Measurements from ENCODE around the gene NIT1. TPM values are rescaled to one million over a fixed set of nuclear protein-coding genes. Genes with fewer than 3 reads are reported as not detected.
A peak's percentile ranks its signal among the peaks of the same experiment; 100 is the strongest.

The NIT1 gene
- total and polyA plus RNA-seq, 9 of the 15 experiments (the other 6 are each of a cell fraction or from before 2014, with no cell fraction given) = 18.4 to 76.0 (median 33.7) TPM

DNA sequence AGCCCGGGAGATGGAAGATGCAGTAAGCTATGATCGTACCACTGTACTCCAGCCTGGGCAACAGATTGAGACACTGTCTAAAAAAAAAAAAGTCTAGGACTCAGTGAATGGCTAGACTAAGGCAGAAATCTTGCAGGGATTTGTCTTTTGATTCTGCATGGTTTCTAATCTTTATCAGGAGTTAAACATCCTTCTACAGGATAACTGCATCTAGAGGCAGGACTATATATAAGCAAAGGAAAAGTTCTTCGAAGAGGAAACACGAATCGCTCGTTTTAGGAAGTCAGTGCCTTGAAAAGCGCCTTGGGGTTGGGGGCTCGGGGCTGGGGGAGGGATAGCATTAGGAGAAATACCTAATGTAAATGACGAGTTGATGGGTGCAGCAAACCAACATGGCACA, 35.3 kb downstream of the NIT1 start:
- in situ Hi-C loops (cut with MboI) (no loop called here), intact Hi-C loops (cut with micrococcal nuclease) (no loop called here)
- Histone ChIP-seq H3K79me2 (ENCODE audit: control insufficient read depth, insufficient read depth, low read length) (peaks cover 20% of the 10 kb centered on the region), H3K9ac (ENCODE audit: insufficient read depth in 1 of 2, low read depth in 2 of 2, low read length in 2 of 2) (peak overlapping the region in 1 of 2 experiments; percentile 94; a peak in 2 of 4 replicates), H3K4me3 (peak overlapping the region; percentile 52), H3K27me3 (ENCODE audit: control insufficient read depth in 2 of 2, insufficient read depth in 2 of 2, low read length in 2 of 2) (no peaks in the 10 kb centered on the region), H4K20me1 (replicated peaks; ENCODE audit: control insufficient read depth, insufficient read depth, low read length) (no peaks in the 10 kb centered on the region), H3K4me1 (replicated peaks in 1 of 2; ENCODE audit: control insufficient read depth in 2 of 2, insufficient read depth in 2 of 2, low read length in 2 of 2) (peaks cover 6 to 14% of the 10 kb centered on the region in 2 experiments; a peak in 3 of 5 replicates), H3K27ac (ENCODE audit: extremely low read depth, low read depth, low read length) (peak overlapping the region; percentile 92; the same call in 2 of the 3 replicates), H3K9me3 (replicated peaks; ENCODE audit: control insufficient read depth, insufficient read depth, low read depth, low read length) (no peaks in the 10 kb centered on the region), H2AFZ (ENCODE audit: low read depth, low read length) (peak overlapping the region; percentile 93), H3K4me2 (ENCODE audit: insufficient read depth, low read length) (peak overlapping the region; percentile 37), H3K9me1 (ENCODE audit: control insufficient read depth, insufficient read depth, low read length) (no peaks in the 10 kb centered on the region), H3K36me3 (ENCODE audit: control insufficient read depth, insufficient read depth, low read length) (peaks cover 14% of the 10 kb centered on the region)
- no TSS peak for BruUV-seq (replicated peaks)
- 20% methylated on average over 8 of the region's 9 CpGs for WGBS (ENCODE audit: insufficient coverage, low coverage, missing lambda C conversion rate)
- DNase-seq (ENCODE audit: extremely low read depth in 1 of 4, low spot score in 3 of 4) = no peak
- FAIRE-seq = peak; percentile 73
- CTCF ChIA-PET (ENCODE audit: low intra/inter-chr PET ratio) = no interaction called here
- POLR2A ChIA-PET = interaction anchor here (0.6 to 2.7 kb wide), 16 partner anchors 9 to 1368 kb away, joined by 3 to 30 read pairs (median 4); partner anchors contain the start of genes DEDD, NDUFS2, PPOX and USF1
- peak in 1 of 2 experiments; percentile 7; a peak in 1 of 4 replicates for TF ChIP-seq KDM1A (IDR thresholded peaks at IDR 0.05)
- no peak for TF ChIP-seq SP2 (IDR thresholded peaks at IDR 0.05; ENCODE audit: extremely low read depth, low read depth, low read length, poor library complexity, severe bottlenecking)
- peak; percentile 7; the same call in 2 of the 3 replicates for ATAC-seq

DNA sequence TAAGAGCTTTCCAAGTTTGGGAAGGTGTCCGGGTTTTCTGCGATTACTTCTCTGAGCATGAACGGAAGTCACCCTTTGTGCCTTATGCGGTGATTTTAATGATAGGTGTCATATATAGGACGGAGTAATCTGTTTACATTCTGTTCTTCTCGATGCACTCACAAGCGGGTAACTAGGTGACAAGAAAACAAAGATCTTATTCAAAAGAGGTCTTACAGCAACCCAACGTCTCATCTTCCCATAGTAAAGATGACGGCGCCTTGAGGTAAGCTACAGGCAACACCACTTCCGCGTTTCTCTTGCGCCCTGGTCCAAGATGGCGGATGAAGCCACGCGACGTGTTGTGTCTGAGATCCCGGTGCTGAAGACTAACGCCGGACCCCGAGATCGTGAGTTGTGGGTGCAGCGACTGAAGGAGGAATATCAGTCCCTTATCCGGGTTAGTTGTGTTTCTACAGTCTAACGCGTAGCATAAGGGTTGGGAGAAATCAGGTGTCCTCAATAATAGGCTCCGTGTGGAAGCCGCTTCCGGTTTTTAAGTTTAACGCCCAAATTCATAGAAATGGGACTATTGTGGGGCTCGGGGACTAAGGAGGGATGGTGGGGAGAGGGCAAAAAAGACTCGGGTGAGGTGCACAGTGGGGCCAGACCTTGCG, 35.9 kb downstream of the NIT1 start, which contains the start of gene UFC1:
UFC1 (plus strand) TSS at position 297 of the 656 bp plus-strand sequence; CDS start at position 317, 20 bp downstream.
- ATAC-seq (peak; percentile 92), DNase-seq (ENCODE audit: extremely low read depth in 1 of 4, low spot score in 3 of 4) (peak; percentile 68 to 92 (median 77)), FAIRE-seq (peak; percentile 98)
- ChIA-PET POLR2A (interaction anchor here (0.6 to 2.7 kb wide), 18 partner anchors 8 to 1368 kb away, joined by 3 to 30 read pairs (median 4); partner anchors contain the start of genes DEDD, NDUFS2, PPOX and USF1), CTCF (ENCODE audit: low intra/inter-chr PET ratio) (no interaction called here)
- Histone ChIP-seq H3K36me3 (ENCODE audit: control insufficient read depth, insufficient read depth, low read length) (peaks cover 20% of the 10 kb centered on the region), H3K4me1 (replicated peaks in 1 of 2; ENCODE audit: control insufficient read depth in 2 of 2, insufficient read depth in 2 of 2, low read length in 2 of 2) (peaks cover 6 to 19% of the 10 kb centered on the region in 2 experiments; a peak in 3 of 5 replicates), H3K27ac (ENCODE audit: extremely low read depth, low read depth, low read length) (peak within 1 kb of the TSS; percentile 92), H3K9me1 (ENCODE audit: control insufficient read depth, insufficient read depth, low read length) (no peaks in the 10 kb centered on the region), H3K9me3 (replicated peaks; ENCODE audit: control insufficient read depth, insufficient read depth, low read depth, low read length) (no peaks in the 10 kb centered on the region), H3K27me3 (ENCODE audit: control insufficient read depth in 2 of 2, insufficient read depth in 2 of 2, low read length in 2 of 2) (no peaks in the 10 kb centered on the region), H3K4me2 (ENCODE audit: insufficient read depth, low read length) (peak within 1 kb of the TSS; percentile 89), H3K4me3 (peak within 1 kb of the TSS; percentile 52), H2AFZ (ENCODE audit: low read depth, low read length) (peak within 1 kb of the TSS; percentile 93), H4K20me1 (replicated peaks; ENCODE audit: control insufficient read depth, insufficient read depth, low read length) (no peaks in the 10 kb centered on the region), H3K79me2 (ENCODE audit: control insufficient read depth, insufficient read depth, low read length) (peaks cover 20% of the 10 kb centered on the region), H3K9ac (ENCODE audit: insufficient read depth in 1 of 2, low read depth in 2 of 2, low read length in 2 of 2) (peak within 1 kb of the TSS; percentile 94 to 97)
- 1% methylated on average over 33 of the region's 33 CpGs for WGBS (ENCODE audit: insufficient coverage, low coverage, missing lambda C conversion rate)
- intact Hi-C loops (cut with micrococcal nuclease) = no loop called here
- in situ Hi-C loops (cut with MboI) = no loop called here
- BruUV-seq (replicated peaks) = TSS peak; percentile 97
- TF ChIP-seq BCOR (IDR thresholded peaks at IDR 0.05) = no peak
- no peak for TF ChIP-seq NCOA2 (IDR thresholded peaks at IDR 0.05; ENCODE audit: partially characterized antibody in 2 of 2)
- no peak for TF ChIP-seq JUN (IDR thresholded peaks at IDR 0.05; ENCODE audit: borderline replicate concordance, low read depth, low read length)
- peak; percentile 76; the same call in 1 of the 2 replicates for TF ChIP-seq JUN (CRISPR knock-in tag; IDR thresholded peaks at IDR 0.05; ENCODE audit: borderline replicate concordance)
- peak; percentile 40; the same call in 1 of the 2 replicates for TF ChIP-seq BACH1 (tag; IDR thresholded peaks at IDR 0.05)
- peak; percentile 39; the same call in 1 of the 2 replicates for TF ChIP-seq RNF2 (IDR thresholded peaks at IDR 0.05)
- peak; percentile 52; the same call in 1 of the 2 replicates for TF ChIP-seq NR4A1 (CRISPR knock-in tag; IDR thresholded peaks at IDR 0.05)
- TF ChIP-seq NR4A1 (tag; IDR thresholded peaks at IDR 0.05) = no peak
- TF ChIP-seq POLR2H (tag; IDR thresholded peaks at IDR 0.05; ENCODE audit: low read depth) = peak; percentile 90
- no peak for TF ChIP-seq POLR2AphosphoS2 (IDR thresholded peaks at IDR 0.05; ENCODE audit: low read length)

Measured in K562 (cell line).